Upper lobe of right lung (tissue), 1 donor: ENCODE data around the gene ZNF213. TPM values are rescaled to one million over a fixed set of nuclear protein-coding genes. Genes with fewer than 3 reads are reported as not detected.

Experiments
- ATAC-seq: fragments of 200-7000 bp; cut with Tn5 transposase; one replicate; pipeline ENCODE4 v1.9.1; 2020; ENCODE audit warnings: mild to moderate bottlenecking, moderate library complexity
- DNase-seq: peaks from one replicate; pipeline ENCODE4 v3.0.0-alpha.2; 2020
- H3K27ac ChIP-seq: fragments of 200-600 bp; one replicate; pipeline ENCODE4 v1.8.0; 2022
- H3K27me3 ChIP-seq: fragments of 200-600 bp; one replicate; pipeline ENCODE4 v1.8.0; 2022; ENCODE audit warnings: mild to moderate bottlenecking
- H3K36me3 ChIP-seq: fragments of 200-600 bp; one replicate; pipeline ENCODE4 v1.8.0; 2022
- H3K4me1 ChIP-seq: fragments of 200-600 bp; one replicate; pipeline ENCODE4 v1.8.0; 2022
- H3K4me3 ChIP-seq: fragments of 200-600 bp; one replicate; pipeline ENCODE4 v1.8.0; 2022; ENCODE audit warnings: mild to moderate bottlenecking
- H3K9me3 ChIP-seq: fragments of 200-600 bp; one replicate; pipeline ENCODE4 v1.8.0; 2022
- CTCF ChIP-seq: fragments of 200-600 bp; IDR thresholded peaks from one replicate; pipeline ENCODE4 v1.8.0; 2022; ENCODE audit warnings: antibody characterized with exemption
- intact Hi-C: fragments of 100-400 bp; cut with DNase I; formaldehyde crosslinking; loops from one replicate; pipeline ENCODE4 v1.11.0; 2022
- total RNA-seq: library from RNA; stranded (reverse); fragmentation: NEBNext Ultra II Directional; extraction: Animal tissue kit (Norgen Biotek cat#: 25700); gene quantifications from one replicate; pipeline ENCODE4 v1.2.1, GENCODE V29; 2021
- donor health status: DM: no; HTN: yes; CAD: no; lungs with severe emphysema.

Gene ZNF213
- total RNA-seq, 1 donor from 2014 or later, result 9.1 TPM

DNA sequence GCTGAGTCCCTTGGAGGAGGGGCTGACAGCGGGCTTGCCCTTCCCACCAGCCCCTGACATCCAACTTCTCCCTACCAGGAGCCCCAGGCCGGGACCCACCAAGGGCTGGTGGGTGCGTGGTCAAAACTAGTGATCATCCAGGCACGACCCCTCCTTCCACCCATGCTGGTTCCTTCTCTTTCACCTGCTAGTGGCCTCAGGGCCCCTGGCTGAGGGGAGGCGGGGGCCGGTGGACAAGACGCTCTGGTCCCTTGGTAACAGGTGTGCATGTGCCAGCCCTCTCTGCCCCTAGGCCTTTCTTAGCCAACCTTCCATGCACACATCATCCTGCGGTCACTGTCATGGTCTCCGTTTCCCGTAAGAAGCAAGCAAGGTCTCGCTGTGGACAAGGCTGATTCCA is 8.4 kb downstream of the ZNF213 start:
- peaks cover 27% of the 10 kb centered on the region for H3K36me3 ChIP-seq
- no peak overlapping the region for H3K4me3 ChIP-seq
- H3K27me3 ChIP-seq, result no peaks in the 10 kb centered on the region
- H3K27ac ChIP-seq, result no peak overlapping the region
- intact Hi-C loops, result no loop called here
- no peak for ATAC-seq
- no peak for TF ChIP-seq CTCF
- H3K4me1 ChIP-seq, result no peaks in the 10 kb centered on the region
- no peaks in the 10 kb centered on the region for H3K9me3 ChIP-seq
- DNase-seq, result no peak

GRCh38 chr16:3143598-3144320 is 8.9 kb downstream of the ZNF213 start:
- ATAC-seq, result no peak
- H3K36me3 ChIP-seq, result peaks cover 24% of the 10 kb centered on the region
- no peak for TF ChIP-seq CTCF
- no peak overlapping the region for H3K4me3 ChIP-seq
- H3K27ac ChIP-seq, result no peak overlapping the region
- H3K27me3 ChIP-seq, result no peaks in the 10 kb centered on the region
- intact Hi-C loops, result no loop called here
- H3K9me3 ChIP-seq, result no peaks in the 10 kb centered on the region
- DNase-seq, result no peak
- no peaks in the 10 kb centered on the region for H3K4me1 ChIP-seq

GRCh38 chr16:3144321-3144983 is 9.6 kb downstream of the ZNF213 start:
- Histone ChIP-seq H3K36me3 (peaks cover 21% of the 10 kb centered on the region), H3K4me1 (no peaks in the 10 kb centered on the region), H3K27me3 (no peaks in the 10 kb centered on the region), H3K27ac (no peak overlapping the region), H3K4me3 (no peak overlapping the region), H3K9me3 (no peaks in the 10 kb centered on the region)
- no peak for TF ChIP-seq CTCF
- ATAC-seq, result no peak
- no peak for DNase-seq
- intact Hi-C loops, result no loop called here

DNA sequence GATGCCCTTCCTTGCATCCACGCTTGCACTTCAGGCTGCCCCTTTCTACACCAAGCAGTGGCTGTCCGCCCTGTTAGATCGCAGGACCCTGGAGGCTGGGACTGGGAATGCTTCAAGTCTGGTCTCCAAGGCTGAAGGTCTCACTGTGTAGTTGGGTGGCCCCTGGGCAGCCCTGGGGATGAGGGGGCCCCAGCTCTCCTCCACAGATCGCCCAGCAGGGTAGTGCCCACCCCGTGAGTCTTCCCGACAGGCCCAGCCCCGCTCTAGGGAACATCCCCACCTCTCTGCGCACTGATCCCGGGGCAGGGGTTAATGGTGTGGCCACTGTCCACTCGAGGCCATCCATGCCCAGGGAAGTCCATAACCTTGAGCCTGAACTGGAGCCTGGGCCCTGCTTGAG is 10.3 kb downstream of the ZNF213 start:
- Histone ChIP-seq H3K27ac (no peak overlapping the region), H3K4me3 (no peak overlapping the region), H3K27me3 (no peaks in the 10 kb centered on the region), H3K9me3 (no peaks in the 10 kb centered on the region), H3K36me3 (peaks cover 21% of the 10 kb centered on the region), H3K4me1 (no peaks in the 10 kb centered on the region)
- no peak for DNase-seq
- no peak for TF ChIP-seq CTCF
- ATAC-seq, result no peak
- intact Hi-C loops, result no loop called here

- TF ChIP-seq CTCF, result no peak
- Histone ChIP-seq H3K27me3 (no peaks in the 10 kb centered on the region), H3K27ac (no peak overlapping the region), H3K4me3 (no peak overlapping the region), H3K9me3 (no peaks in the 10 kb centered on the region), H3K4me1 (peaks cover under 1% of the 10 kb centered on the region), H3K36me3 (peaks cover 21% of the 10 kb centered on the region)
- DNase-seq (no peak), ATAC-seq (no peak)
- intact Hi-C loops, result no loop called here
Measured at GRCh38 chr16:3145660-3146059, 10.8 kb downstream of the ZNF213 start.
